GM12878 (cell line): Measurements from ENCODE around the gene PHF1.
"Not testable (repeated sequence)": the region's sequence is repeated elsewhere in the genome, so short reads cannot be mapped to it uniquely, and the experiment has no call there.

ENCODE experiments used
- CHD2 ChIP-seq: IDR thresholded peaks from 2 replicates; pipeline ENCODE4 v1.6.1; 2011; ENCODE audit warnings: low read depth, low read length, improper control_type of control experiment, borderline replicate concordance
- POLR2A ChIP-seq: IDR thresholded peaks from 2 replicates; pipeline ENCODE4 v1.6.1; 2011; ENCODE audit warnings: low read depth, mild to moderate bottlenecking, low read length
- SUZ12 ChIP-seq: fragments of 200-600 bp; sonication (generic); IDR thresholded peaks from one replicate; pipeline ENCODE4 v1.6.1; 2018; ENCODE audit warnings: antibody characterized with exemption, mild to moderate bottlenecking; ENCODE audit not compliant: unreplicated experiment
- TAF1 ChIP-seq: IDR thresholded peaks from 2 replicates; pipeline ENCODE4 v1.6.1; 2011; ENCODE audit warnings: mild to moderate bottlenecking, low read depth, low read length, borderline replicate concordance
- ZNF217 ChIP-seq: fragments of 450-650 bp; IDR thresholded peaks from 2 replicates; pipeline ENCODE4 v1.6.1; 2017; ENCODE audit warnings: antibody characterized with exemption, mild to moderate bottlenecking
- TF ChIP-seq, protein P1 (sequence below): IDR thresholded peaks from 2 replicates; pipeline ENCODE4 v1.6.1; 2012; ENCODE audit warnings: low read depth, low read length, improper control_type of control experiment

DNA sequence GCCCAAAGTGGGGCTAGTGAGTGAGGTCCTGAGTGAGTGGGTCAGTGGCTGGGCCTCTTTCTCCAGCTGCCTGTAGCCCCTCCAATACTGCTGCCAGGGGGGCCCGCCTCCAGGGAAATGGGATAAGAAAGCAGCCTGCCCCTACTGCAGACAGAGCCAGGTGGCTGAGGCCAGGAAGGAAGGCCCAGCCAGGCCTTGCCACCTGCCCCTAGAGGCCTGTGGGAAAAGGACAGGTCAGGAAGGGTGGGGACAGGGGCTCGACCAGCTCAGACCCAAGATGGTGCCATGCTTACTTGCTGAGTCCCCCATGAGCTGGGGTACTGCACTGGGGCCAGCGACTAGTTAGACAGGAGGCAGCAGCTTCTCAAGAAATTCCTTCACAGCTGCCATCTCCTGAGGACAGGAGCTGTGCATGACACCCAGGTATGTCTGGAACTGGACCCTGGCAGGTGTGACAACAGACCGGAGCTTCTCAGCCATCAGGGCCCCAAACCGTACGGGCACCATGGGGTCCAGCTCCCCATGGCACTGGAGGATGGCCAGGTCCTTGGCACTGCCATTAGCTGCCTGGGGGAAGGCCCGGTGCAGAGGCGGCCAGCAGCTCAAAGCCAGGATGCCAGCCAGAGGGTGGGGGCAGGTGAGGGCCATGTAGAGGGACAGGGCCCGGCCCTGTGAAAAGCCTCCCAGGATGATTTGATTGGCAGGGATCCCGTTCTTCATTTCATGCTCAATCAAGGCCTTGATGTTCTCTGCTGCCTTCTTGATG lies 45.4 kb upstream of the PHF1 start:
- not testable (repeated sequence) for TF ChIP-seq TAF1, SUZ12, ZNF217, POLR2A, CHD2
- TF ChIP-seq, protein P1, sequence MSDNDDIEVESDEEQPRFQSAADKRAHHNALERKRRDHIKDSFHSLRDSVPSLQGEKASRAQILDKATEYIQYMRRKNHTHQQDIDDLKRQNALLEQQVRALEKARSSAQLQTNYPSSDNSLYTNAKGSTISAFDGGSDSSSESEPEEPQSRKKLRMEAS, result not testable (repeated sequence)
